Measurements from ENCODE around the gene EOGT. TPM values are rescaled to one million over a fixed set of nuclear protein-coding genes. Genes with fewer than 3 reads are reported as not detected.

EOGT gene
- total and polyA plus RNA-seq, 10 of the 15 experiments (the other 5 are each of a cell fraction or from before 2014, with no cell fraction given): 3.5 to 16.5 (median 8.3) TPM

GRCh38 chr3:69058180-69058946 lies 44.9 kb upstream of the EOGT start (continued):
- TF ChIP-seq, protein P1, sequence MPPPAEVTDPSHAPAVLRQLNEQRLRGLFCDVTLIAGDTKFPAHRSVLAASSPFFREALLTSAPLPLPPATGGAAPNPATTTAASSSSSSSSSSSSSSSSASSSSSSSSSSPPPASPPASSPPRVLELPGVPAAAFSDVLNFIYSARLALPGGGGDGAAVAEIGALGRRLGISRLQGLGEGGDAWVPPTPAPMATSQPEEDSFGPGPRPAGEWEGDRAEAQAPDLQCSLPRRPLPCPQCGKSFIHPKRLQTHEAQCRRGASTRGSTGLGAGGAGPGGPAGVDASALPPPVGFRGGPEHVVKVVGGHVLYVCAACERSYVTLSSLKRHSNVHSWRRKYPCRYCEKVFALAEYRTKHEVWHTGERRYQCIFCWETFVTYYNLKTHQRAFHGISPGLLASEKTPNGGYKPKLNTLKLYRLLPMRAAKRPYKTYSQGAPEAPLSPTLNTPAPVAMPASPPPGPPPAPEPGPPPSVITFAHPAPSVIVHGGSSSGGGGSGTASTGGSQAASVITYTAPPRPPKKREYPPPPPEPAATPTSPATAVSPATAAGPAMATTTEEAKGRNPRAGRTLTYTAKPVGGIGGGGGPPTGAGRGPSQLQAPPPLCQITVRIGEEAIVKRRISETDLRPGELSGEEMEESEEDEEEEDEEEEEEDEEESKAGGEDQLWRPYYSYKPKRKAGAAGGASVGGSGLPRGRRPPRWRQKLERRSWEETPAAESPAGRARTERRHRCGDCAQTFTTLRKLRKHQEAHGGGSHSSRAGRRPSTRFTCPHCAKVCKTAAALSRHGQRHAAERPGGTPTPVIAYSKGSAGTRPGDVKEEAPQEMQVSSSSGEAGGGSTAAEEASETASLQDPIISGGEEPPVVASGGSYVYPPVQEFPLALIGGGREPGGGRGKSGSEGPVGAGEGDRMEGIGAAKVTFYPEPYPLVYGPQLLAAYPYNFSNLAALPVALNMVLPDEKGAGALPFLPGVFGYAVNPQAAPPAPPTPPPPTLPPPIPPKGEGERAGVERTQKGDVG (CRISPR knock-in tag; IDR thresholded peaks at IDR 0.05): no peak
- TF ChIP-seq RUNX3 (IDR thresholded peaks at IDR 0.05; ENCODE audit: low read length) (peak; percentile 71), KLF5 (IDR thresholded peaks at IDR 0.05; ENCODE audit: partially characterized antibody) (no peak), IRF4 (IDR thresholded peaks at IDR 0.05; ENCODE audit: low read depth, low read length) (0 out of 2 replicates have a peak, but pooled peaks have one; percentile 28), SMARCA5 (IDR thresholded peaks at IDR 0.05) (no peak), NR2F1 (conservative IDR thresholded peaks at IDR 0.05) (no peak), POLR2A (IDR thresholded peaks at IDR 0.05; ENCODE audit: low read depth, low read length) (no peak), EED (IDR thresholded peaks at IDR 0.05; ENCODE audit: low read depth) (no peak), YBX1 (IDR thresholded peaks at IDR 0.05) (no peak), DPF2 (IDR thresholded peaks at IDR 0.05) (0 out of 2 replicates have a peak, but pooled peaks have one; percentile 16)

Measured in GM12878 (cell line).